HG02759 (cell line): ENCODE data around the gene CTIF.
"Not testable (repeated sequence)": the region's sequence is repeated elsewhere in the genome, so short reads cannot be mapped to it uniquely, and the experiment has no call there.

Source experiments
- ATAC-seq: cut with Tn5 transposase; IDR thresholded peaks from one replicate; pipeline ENCODE4 v1.9.1; 2021; ENCODE audit warnings: mild to moderate bottlenecking, moderate library complexity; ENCODE audit not compliant: unreplicated experiment

The CTIF gene

DNA sequence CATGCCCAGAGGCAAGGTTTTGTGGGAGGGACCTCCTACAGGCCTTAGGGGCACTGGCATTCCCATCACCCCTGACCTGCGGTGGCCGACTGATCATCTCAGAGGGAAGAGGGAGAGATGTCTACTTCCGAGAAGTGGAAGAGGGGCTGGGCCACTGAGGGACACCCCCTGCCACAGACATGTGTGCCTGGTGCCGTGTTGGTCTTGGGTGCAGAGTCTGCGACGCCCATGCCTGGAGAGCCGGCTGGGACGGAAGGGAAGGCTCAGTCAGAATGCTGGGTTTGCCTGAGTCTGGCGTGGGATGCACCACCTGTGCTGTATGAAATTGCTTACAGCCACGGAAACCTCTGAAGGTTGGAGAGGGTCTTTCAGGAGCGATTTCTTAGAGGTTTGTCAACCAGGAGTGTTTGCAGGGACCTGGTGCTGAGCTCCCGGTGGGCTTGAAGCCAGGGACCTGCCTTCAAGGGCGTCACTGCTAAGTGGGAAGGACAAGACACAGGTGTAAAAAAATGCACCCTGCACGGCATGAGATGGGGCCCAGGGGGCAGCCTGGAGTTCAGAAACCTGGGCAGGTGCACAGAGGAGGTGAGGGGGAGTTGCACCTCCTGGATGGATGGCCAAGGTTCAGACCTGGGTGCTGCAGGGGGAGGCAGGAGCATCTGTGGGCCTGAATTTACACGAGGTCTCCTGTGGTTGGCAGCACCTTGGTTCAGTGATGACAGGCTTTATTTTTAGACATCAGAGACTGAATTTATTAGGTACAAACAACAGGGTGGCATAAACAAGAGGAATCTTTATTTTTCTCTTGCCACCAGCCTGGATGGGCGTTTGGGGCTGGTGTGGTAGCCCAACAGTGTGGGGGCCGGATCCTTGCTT is 100.3 kb downstream of the CTIF start:
- no peak for ATAC-seq

DNA sequence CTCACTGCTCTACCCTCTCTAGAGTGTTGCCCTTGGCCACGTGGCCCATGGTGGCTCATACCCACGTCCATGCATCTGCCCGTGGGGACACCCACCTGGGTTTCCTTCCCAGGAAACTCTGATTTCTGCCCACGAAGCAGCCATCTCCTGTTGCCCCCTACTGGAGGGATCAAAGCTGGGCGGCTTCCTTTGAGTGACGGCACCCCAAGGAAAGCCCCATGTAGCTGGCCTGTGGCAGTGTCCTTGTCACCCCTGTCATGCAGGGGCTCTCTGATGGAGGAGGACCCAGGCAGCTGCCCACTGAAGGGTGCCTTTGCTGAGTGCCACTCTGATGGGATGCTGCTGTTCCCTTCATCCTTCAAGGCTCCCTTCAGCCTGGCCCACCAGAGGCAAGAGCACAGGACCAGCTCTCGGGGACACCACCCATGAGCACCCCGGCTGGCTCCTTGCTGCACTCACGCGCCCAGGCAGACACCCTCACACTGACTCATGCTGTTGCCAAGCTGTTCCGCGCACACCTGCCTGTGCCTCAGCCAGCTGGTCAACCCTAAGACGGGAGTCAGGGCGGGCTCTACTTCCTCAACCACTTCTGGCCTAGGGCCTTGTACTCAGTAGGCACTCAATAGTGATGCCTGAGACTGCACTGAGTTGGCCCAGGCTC is 101.1 kb downstream of the CTIF start:
- no peak for ATAC-seq

DNA sequence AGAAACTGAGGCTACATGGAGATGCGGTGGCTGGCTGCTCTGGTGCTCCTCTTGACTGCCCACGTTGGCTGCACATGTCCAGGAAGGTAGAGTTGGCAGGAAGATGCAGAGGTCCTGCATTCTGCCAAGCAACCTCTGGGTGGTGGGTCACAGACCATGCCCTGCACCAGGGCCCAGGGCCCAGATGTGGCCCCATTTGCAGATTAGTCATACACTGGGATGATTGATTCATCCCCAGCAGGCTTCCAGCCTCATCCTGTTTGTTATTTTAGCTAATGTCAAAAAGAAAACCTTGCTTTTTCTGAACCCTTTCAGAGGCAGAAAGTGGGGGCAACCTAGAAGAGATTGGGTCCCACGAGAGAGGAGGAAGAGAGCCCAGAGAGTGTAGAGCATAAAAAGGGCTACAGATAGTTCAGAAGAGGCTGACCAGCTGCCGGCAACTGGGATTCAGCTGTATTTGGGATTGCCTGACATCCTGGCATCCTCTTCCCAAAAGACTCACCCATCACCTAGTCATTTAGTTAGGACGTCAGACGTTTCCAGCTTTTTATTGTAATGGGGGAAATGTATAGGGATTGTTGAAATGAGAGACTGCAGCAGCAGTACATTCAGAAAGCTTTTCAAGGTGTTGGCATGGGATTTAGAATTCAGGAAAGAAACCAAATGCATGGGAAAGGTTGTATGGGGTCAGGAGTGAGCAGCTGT is 101.9 kb downstream of the CTIF start:
- no peak for ATAC-seq

DNA sequence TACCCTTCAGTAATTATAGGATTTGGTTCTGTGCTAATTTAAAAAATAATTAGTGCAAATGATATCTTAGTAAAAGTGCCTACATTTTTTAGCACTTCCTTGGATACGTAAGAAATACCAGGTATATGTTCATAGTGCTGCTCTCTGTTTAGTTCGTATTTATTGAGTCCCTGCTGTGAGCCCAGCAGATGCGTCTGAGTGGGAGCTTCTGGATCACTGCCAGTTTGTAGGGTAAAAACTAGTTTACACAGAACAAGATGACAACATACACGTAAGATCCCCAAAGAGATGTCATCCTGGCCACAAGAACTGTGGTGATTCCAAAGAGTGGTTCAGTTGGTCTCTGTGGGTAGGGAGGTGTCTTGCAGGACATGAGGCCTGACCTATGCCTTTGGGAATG is 103.2 kb downstream of the CTIF start:
- ATAC-seq, result no peak

DNA sequence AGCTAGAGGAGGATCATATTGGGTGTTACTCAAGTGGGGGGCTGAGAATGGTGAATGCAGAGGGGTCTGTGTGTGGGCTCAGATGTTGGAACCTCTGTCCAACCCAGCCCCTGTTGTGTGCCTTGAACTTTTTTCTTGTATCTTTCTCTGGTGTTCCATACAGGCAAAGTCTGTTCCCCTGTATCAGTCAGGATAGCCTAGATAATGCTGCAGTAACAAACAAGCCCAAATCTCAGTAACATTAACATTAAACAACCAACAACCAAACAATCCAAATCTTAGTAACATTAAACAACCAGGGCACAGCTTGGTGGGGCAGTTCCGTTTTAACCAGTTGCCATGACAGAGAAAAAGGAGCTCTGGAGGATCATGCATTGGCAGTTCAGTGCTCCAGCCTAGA is 103.7 kb downstream of the CTIF start:
- no peak for ATAC-seq

DNA sequence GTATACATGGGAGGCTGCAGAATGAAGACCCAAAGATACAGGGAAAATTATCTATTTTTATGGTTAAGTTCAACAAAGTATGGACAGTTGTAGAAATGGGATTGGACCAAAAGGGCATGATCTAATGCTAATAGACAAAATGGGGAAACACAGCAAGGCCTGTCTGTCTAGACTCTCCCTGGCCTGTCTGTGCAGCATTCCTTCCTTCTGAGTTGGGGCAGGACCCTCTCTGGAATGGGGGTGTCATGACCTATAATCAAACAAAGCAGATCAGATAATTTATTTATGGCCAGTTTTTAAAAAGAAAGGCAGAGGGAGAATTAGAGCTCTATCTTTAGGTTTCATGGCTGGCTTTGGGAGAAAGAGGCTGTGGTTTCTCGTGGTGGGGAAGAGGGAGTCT is 104.4 kb downstream of the CTIF start:
- no peak for ATAC-seq

DNA sequence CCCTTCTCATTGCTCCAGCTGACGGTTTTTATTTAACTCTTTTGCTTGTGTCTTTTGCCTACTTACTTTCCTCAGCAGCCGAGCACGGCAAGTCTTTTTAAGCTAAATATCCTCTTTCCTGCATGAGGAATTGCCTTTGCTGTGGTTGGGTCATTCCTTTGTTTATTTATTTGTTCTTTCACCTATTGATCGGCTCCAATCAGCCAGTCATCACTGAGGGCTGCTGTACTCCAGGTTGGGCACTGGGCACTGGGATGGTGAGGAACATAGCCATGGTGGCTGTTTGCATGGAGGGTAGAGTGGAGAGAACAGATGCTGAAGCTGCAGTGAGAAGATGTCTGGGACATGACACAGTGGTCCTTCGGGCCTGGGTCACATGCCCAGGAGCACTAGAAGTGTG is 105.2 kb downstream of the CTIF start:
- ATAC-seq, result no peak

DNA sequence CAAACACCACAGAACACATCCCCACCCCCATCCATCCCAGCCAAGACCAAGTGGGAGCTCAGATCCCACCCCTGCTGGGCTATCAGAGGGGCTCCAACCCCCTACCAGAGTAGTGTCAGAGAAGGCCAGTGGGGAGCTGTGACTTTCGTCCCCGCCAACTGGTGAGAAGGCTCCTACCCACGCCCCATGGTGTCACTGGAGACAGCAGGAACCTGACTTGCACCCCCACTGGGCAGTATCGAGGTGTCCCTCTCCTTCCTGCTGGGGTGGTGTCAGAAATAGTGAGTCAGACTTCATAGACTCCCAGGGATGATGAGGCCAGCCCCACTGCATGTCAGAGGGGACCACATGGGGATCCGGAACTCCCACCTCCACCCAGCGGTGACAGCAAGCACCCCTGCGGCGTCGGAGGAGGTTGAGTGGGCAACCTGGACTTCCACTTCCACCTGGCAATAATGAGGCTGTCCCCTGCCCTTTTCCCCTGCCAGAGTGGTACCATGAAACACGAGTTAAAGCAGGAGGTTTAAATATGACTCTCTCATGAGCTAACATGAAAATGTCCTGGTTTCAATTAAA is 106.7 kb downstream of the CTIF start:
- ATAC-seq, result no peak

DNA sequence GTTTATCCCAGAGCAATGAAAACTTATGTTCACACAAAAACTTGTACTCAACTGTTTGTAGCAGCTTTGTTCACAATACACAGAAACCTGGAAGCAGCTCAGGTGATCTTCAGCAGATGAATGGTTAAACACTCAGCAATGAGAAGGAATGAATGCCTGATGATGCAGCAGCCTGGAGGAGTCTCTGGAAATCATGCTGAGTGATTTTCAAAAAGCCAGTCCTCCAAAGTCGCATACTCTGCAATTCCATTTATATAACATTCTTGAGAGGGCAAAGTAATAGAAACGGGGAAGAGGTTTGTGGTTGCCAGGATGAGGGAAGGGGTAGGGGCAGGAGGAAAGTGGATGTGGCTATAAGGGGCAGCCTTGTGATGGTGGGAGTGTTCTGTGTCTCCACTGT is 108.1 kb downstream of the CTIF start:
- no peak for ATAC-seq

DNA sequence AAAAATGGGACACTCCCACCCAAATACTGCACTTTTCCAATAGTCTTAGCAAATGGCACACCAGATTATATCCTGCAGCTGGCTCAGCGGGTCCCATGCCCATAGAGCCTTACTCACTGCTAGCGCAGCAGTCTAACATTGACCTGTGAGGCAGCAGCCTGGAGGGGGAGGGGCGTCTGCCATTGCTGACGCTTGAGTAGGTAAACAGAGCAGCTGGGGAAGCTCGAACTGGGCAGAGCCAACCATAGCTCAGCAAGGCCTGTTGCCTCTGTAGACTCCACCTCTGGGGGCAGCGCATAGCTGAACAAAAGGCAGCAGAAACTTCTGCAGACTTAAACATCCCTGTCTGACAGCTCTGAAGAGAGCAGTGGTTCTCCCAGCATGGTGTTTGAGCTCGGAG is 110.4 kb downstream of the CTIF start:
- ATAC-seq, result no peak

DNA sequence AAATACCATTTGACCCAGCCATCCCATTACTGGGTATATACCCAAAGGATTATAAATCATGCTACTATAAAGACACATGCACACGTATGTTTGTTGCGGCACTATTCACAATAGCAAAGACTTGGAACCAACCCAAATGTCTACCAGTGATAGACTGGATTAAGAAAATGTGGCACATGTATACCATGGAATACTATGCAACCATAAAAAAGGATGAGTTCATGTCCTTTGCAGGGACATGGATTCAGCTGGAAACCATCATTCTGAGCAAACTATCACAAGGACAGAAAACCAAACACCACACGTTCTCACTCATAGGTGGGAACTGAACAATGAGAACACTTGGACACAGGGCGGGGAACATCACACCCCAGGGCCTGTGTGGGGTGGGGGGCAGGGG is 115.8 kb downstream of the CTIF start:
- not testable (repeated sequence) for ATAC-seq

DNA sequence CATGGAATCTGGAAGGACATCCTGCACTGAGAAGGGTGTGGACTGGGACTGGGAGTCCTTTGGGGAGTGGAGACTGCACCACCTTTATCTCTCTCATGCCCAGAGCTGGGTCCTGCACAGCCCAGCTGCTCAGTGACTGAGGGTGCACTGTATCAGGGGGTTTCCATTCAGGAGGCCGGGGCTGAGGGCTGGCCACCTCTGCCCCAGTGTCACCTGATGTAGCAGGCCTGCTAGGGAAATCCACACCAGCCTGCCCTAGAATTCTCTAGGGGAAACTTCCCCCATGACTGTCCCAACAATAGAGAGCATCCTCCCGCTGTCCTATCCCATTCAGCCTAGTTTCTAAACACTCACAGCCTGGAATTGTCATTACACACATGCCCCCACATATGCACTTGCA is 116.7 kb downstream of the CTIF start:
- ATAC-seq, result no peak

DNA sequence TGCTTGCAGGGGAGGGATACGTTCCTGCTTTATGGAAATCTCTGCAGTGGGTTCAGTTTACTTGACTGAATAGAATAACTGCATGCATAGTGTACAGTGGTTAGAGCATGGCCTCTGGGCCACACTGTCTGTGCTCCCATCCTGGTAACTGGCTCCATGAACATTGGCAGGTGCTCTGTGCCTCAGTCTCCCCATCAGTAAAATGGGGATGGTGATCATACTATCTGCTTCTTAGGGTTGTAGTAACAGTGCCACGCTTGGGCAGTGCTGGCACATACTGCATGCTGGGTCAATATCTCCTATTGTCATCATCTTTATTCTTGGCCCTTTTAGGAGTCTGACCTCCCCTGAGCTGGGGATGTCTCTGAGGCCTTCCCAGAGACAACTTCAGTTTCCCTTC is 117.3 kb downstream of the CTIF start:
- ATAC-seq, result no peak

DNA sequence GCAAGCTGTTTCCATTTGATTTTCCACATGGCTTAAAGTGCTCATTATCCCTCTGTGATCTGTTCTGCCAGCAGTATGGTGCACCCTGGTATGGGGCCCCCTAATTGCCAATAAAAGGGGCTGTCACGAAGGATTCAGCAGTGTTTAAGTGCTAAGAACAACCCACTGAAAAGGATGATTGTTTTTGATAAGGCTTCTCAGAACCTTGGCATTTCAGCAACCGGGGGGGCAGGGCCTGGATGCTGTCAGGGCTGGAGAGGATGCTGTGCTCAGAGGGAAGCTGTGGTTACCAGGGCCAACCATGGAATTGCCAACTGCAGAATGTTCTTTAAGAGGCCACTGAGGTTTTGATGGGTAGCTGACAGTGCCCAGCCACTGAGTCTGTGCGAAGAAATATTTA is 117.8 kb downstream of the CTIF start:
- no peak for ATAC-seq

DNA sequence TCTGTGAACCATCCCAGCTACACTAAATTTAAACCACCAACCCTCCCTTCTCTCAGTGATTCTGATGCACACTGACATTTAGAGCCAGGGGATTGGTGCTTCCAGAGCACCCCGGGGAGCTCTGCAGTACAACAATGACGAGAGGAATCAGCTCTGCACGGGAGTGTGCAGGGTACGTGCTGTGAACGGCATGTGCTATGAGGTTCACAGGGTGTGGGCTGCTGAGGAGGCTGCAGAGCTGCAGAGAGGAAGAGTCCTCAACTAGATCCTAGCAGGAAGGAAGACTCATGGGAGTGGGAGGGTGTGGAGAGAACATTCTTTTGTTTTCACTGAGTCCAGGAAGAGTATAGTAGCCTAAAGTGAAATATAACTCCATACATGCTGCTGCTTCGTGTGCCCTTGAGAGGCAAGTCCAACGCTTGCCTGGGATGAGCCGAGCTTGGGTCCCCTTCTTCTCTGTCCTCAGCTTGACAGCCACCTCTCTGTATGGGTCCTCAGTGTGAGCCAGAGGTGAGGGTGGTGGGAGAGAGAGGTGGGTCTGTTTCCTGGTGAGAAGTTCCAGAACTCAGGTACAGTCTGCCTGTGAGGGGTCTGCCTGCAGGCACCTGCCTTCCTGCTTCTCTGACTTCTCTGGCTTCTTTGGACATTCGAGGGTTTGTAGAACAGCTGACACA is 118.8 kb downstream of the CTIF start:
- ATAC-seq, result no peak

DNA sequence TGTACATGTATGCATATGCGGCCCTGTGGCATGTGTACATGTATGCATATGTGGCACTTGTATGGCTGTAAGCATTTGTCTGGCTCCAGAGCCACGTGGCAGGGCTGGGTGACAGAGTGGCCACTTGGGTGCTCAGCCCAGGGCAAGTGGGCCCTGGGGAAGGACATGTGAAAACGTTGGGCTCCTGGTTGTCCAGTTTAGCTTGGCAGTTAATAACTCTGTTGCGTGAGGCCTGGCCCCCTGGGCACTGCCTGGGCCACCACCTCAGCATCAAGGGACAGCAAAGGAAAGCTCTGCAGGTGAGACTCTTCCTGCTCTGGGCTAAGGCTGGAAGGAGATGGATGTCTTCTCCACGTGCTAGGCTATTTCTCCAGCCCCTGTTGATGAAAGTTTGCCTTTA is 119.9 kb downstream of the CTIF start:
- no peak for ATAC-seq

DNA sequence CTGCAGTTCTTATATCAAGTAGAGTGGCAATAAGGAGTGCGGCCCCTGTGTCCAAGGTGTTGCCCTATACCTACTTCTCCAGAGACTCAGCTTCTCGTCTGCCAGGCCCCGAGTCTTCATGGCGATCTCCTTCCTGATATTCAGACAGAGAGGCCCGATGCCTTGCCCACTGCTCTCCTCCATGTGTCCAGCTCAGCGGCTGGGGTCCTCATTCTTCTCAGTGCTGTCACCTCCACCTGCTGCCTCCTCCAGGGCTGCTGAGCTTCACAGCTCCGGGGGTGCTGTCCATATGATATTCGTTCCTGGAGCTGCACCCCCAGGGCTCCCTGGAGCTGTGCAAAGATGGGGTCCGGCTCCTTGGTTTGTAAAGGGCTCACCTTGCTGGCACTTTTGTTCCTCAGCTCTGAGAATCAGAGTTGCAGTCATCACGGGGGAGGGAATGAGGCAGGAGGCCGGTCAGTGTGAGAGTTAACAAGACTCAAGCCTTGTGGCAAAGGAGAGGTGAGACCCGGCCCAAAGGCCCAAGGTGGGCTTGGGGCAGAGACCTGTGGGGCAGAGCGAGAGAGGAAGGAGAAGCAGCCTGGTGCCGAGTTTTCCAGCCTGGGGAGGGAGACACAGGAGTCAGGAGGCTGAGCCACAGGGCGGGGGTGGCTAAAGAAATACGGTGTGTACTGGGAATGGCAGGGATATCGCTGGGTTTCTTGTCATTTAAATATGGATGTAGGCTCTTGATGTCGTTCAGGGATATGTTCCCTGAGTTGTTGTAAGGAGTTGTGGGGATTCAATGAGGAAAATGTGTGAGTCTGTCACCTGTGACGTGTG is 120.6 kb downstream of the CTIF start:
- ATAC-seq, result no peak

DNA sequence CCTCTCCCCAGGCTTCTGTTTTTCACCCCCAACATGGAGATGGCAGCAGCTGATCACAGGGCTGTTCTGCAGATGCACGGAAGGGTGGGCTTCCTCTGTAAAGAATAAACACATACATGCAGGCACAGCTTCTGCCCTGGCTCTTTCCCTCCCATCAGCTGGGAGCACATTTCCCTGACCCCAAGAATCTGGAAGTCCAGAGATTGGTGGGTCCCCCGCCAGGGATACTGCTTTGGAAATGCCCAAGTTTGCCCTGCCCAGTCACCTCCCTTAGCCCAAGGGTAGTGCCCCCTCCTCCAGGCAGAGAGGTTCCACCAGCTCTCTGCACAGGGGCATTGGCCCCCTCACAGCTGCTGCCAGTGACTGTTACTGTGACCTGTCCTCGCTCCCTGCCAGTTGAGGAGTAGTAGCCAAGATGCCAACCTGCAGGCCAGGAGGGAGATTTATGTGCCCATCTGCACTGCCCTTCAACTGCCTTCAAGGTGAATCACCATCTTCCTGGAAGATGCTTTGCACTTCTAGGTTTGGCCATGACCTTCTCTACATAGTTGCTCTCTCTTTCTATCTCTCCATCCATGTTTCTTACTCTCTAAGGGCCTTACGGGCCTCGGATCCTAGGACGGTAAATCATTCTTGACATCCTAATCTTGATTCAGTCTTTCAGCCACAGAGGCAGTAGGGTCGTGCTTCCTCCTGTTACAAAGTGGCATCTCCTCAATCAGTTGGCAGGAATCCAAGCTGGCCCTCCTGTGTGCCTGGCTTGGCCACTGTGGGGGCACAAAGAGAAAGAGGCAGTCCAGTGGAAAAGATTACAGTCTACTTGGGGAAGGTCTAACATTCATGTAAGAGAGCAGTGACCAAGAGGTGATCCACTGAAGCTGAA is 121.8 kb downstream of the CTIF start:
- ATAC-seq, result no peak

DNA sequence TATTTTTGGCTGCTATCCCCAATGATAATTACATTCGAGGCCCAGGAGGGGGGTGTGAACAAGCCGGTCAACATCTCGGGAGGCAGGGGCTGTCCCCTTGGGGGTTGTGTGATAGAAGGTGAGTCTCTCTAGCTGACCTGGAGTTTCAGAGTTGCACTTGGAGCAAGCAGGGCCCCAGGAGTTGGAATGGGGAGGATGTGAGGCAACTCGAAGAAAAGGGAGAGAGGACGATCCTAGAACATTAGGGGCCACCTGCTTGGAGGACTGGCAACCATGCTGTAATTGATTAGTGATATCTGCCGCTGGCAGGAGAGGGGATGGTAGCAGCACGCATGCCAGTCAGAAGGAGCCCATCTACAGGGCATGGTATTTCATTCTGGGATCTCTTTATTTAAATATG is 122.6 kb downstream of the CTIF start:
- ATAC-seq, result no peak
